ENCODE results near the gene TMEM74B. TPM values are rescaled to one million over a fixed set of nuclear protein-coding genes. Genes with fewer than 3 reads are reported as not detected.

Gene TMEM74B
- total RNA-seq, 2 donors from 2014 or later: 3.1 to 4.3 TPM

GRCh38 chr20:1173698-1174097, 11.1 kb downstream of the TMEM74B start:
- Histone ChIP-seq H3K9ac (ENCODE audit: extremely low read depth, low read length, poor library complexity, severe bottlenecking) (no peak overlapping the region), H3K36me3 (ENCODE audit: control insufficient read depth, insufficient read depth, low read length) (peaks cover 31% of the 10 kb centered on the region), H3K4me3 (ENCODE audit: low read length) (no peak overlapping the region), H3K4me1 (ENCODE audit: control insufficient read depth, insufficient read depth, low read length) (no peaks in the 10 kb centered on the region), H3K27ac (ENCODE audit: low read depth, low read length) (no peak overlapping the region), H3K27me3 (ENCODE audit: control insufficient read depth, insufficient read depth, low read length, poor library complexity, severe bottlenecking) (no peaks in the 10 kb centered on the region), H3K9me3 (ENCODE audit: control insufficient read depth, low read length) (no peaks in the 10 kb centered on the region)
- H3K36me3 Mint-ChIP-seq (ENCODE audit: low read depth): peaks cover 13% of the 10 kb centered on the region
- H3K9me3 Mint-ChIP-seq: no peaks in the 10 kb centered on the region
- no peak overlapping the region for H3K27ac Mint-ChIP-seq
- no peaks in the 10 kb centered on the region for H3K4me1 Mint-ChIP-seq
- no peak for DNase-seq
- no peak overlapping the region for H3K4me3 Mint-ChIP-seq
- H3K27me3 Mint-ChIP-seq (ENCODE audit: insufficient read depth): no peaks in the 10 kb centered on the region
- no peak for TF ChIP-seq CTCF (conservative IDR thresholded peaks at IDR 0.05)
- 86 to 88% methylated on average over 1 to 4 of the region's 4 CpGs for WGBS, 2 experiments (ENCODE audit: insufficient coverage in 1 of 2, insufficient read length in 1 of 2)

- 49 to 58% methylated on average over 3 to 4 of the region's 4 CpGs for WGBS, 2 experiments (ENCODE audit: insufficient coverage in 1 of 2, insufficient read length in 1 of 2)
- no peaks in the 10 kb centered on the region for H3K4me1 ChIP-seq (ENCODE audit: control insufficient read depth, insufficient read depth, low read length)
- DNase-seq: peak; percentile 94
- no peak for TF ChIP-seq CTCF (conservative IDR thresholded peaks at IDR 0.05)
- Mint-ChIP-seq H3K9me3 (no peaks in the 10 kb centered on the region), H3K4me1 (no peaks in the 10 kb centered on the region), H3K36me3 (ENCODE audit: low read depth) (peaks cover 33% of the 10 kb centered on the region), H3K4me3 (no peak overlapping the region), H3K27ac (no peak overlapping the region), H3K27me3 (ENCODE audit: insufficient read depth) (no peaks in the 10 kb centered on the region)
- H3K9me3 ChIP-seq (ENCODE audit: control insufficient read depth, low read length): no peaks in the 10 kb centered on the region
- no peaks in the 10 kb centered on the region for H3K27me3 ChIP-seq (ENCODE audit: control insufficient read depth, insufficient read depth, low read length, poor library complexity, severe bottlenecking)
- H3K9ac ChIP-seq (ENCODE audit: extremely low read depth, low read length, poor library complexity, severe bottlenecking): no peak overlapping the region
- peaks cover 52% of the 10 kb centered on the region for H3K36me3 ChIP-seq (ENCODE audit: control insufficient read depth, insufficient read depth, low read length)
- no peak overlapping the region for H3K4me3 ChIP-seq (ENCODE audit: low read length)
- H3K27ac ChIP-seq (ENCODE audit: low read depth, low read length): no peak overlapping the region
These were observed 13.2 kb downstream of the TMEM74B start for GRCh38 chr20:1171461-1172093.

- H3K27me3 ChIP-seq (ENCODE audit: control insufficient read depth, insufficient read depth, low read length, poor library complexity, severe bottlenecking): no peaks in the 10 kb centered on the region
- no peaks in the 10 kb centered on the region for H3K4me1 ChIP-seq (ENCODE audit: control insufficient read depth, insufficient read depth, low read length)
- Mint-ChIP-seq H3K9me3 (no peaks in the 10 kb centered on the region), H3K27ac (no peak overlapping the region), H3K4me1 (no peaks in the 10 kb centered on the region), H3K36me3 (ENCODE audit: low read depth) (peaks cover 53% of the 10 kb centered on the region), H3K4me3 (no peak overlapping the region), H3K27me3 (ENCODE audit: insufficient read depth) (no peaks in the 10 kb centered on the region)
- H3K9ac ChIP-seq (ENCODE audit: extremely low read depth, low read length, poor library complexity, severe bottlenecking): no peak overlapping the region
- H3K36me3 ChIP-seq (ENCODE audit: control insufficient read depth, insufficient read depth, low read length): peaks cover 72% of the 10 kb centered on the region
- TF ChIP-seq CTCF (conservative IDR thresholded peaks at IDR 0.05): no peak
- no peaks in the 10 kb centered on the region for H3K9me3 ChIP-seq (ENCODE audit: control insufficient read depth, low read length)
- no peak overlapping the region for H3K27ac ChIP-seq (ENCODE audit: low read depth, low read length)
- no peak overlapping the region for H3K4me3 ChIP-seq (ENCODE audit: low read length)
- WGBS, 2 experiments (ENCODE audit: insufficient coverage in 1 of 2, insufficient read length in 1 of 2): 94 to 98% methylated on average over 4 to 5 of the region's 5 CpGs
- peak; percentile 17 for DNase-seq
These were observed 15.6 kb downstream of the TMEM74B start for GRCh38 chr20:1169224-1169623.
